HG03571 (cell line): ENCODE results near the gene HS6ST2.

ENCODE experiments used
- ATAC-seq: cut with Tn5 transposase; IDR thresholded peaks from one replicate; pipeline ENCODE4 v1.9.1; 2021; ENCODE audit not compliant: unreplicated experiment

Gene HS6ST2

DNA sequence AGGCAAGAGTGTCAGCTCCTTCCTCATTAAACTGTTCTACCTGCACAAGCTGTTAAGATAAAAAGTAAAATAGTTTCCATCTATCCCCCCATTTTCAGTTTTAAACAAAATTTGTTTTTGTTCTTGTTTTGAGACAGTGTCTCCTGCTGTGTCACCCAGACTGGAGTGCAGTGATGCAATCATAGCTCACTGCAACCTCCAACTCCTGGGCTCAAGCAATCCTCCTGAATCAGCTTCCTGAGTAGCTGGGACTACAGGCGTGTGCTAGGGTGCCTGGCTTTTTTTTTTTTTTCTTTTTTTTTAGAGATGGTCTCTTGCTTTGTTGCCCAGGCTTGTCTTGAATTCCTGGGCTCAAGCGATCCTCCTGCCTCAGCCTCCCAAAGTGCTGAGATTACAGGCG is 105.4 kb downstream of the HS6ST2 start:
- ATAC-seq = no peak

DNA sequence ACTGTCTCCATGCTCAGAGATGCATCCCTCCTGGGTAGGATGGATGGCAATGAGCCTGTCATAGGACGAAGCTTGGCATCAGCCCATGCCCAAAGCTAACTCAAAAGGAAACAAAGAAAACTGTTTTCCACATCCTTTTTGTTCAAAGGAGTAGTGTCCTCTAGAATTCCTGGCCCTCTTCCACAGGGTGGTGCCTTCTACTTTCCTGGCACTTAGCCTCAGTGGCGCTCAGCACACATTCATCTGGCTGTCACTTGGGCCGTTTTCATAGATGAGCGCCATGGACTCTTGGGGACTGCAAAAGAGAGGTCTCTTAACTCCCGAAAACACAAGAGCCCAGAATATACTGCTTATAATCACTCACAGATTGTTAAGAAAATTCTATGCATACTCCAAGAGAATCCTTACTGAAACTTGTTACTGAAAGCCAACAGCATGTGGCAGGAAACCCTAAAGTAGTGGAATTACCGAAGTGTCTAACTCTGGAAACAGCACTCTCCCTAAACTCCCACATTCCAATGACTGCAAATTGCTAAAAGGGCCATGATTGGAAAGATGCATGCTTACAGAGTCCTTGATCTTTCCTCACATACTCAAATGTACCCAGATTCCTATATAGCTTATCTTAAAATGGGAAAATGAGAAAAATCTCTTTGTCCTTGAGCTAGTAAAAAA is 110.0 kb downstream of the HS6ST2 start:
- no peak for ATAC-seq

DNA sequence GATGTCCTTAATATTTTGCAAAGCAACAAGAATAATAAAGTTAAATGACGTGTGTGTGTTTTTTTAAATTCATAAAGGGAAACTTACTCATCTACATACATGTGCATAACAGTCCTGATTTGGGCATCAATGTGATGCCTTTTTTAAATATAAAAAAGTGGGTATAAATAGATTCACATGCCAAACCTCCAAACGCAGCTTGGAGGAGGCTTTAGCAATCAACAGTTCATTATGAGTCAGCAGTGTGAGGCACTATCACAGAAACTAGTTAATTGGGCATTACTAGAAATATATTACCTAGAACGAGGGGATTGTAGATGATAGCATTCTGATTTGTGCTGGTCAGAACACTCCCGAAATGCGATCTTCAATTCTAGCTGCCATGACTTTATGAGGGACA is 115.1 kb downstream of the HS6ST2 start:
- no peak for ATAC-seq

DNA sequence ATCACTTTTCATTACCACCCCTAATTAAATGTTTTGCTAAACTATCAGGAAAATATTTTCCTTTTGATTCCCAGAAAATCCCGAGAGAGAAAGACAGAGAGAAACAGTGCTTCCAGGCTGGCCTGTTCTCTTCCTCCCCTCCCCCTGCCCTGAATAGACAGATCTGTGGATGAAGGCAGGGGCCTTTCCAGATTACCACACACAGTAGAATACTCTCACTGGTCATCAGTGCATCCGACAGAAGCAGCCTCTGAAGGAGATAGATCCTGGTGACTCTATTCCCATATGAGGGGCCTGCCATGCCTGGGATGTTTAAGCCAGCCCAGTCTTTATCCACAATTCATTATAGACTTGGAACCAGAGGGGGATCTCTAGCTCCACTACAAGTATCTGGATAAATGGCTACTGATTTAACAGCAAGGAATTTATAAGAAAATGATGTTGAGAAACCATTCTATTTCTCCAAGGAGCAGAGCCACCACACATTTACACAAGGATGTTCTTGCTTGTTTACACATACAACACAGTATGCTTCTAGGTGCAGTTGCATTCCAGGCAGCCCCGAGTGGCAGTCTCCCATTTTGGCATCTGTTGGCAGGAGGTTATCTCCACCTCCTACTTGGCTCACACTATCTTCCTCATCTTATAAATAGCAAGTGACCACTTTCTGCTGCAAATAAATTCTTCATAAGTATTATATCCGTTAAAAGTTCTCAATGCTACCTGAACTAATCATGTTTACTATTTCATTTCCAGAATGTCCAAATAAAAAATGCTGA is 115.8 kb downstream of the HS6ST2 start:
- ATAC-seq = no peak

DNA sequence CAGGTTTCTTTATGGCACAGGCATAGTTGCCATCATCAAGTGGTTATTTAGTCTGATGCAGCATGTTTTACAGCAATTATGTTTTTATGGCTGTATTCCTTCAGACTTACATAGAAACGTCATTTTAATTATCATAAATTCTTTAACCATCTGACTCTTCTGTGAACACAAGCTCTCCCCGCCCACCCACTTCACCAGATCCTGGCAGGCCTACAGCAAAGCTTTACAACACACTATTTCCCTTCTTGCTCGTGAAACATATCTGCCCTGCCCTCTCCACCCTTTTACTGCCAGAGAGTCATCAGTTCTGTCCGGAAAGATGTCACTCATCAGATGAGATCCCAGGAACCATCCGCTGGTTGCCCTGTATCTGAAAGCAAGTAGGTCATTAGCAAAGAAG is 120.5 kb downstream of the HS6ST2 start:
- no peak for ATAC-seq

DNA sequence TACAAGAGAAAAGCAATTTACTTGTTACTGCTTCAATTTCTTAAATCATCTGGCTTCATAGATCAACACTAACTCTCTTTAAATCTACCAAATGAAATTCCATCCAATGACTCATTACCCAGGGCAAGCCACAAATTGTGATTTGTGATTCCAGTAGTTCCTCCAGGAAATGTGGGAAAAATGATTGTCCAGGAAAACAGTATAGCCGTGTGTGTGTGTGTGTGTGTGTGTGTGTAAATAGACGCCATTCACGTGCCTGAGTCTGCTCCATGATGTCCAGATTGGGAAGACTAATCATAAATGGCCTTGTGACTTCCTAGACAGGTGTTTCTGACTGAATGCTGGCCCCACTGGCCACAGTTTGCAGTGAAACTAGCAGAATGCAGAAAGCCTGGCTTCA is 121.3 kb downstream of the HS6ST2 start:
- ATAC-seq = no peak

DNA sequence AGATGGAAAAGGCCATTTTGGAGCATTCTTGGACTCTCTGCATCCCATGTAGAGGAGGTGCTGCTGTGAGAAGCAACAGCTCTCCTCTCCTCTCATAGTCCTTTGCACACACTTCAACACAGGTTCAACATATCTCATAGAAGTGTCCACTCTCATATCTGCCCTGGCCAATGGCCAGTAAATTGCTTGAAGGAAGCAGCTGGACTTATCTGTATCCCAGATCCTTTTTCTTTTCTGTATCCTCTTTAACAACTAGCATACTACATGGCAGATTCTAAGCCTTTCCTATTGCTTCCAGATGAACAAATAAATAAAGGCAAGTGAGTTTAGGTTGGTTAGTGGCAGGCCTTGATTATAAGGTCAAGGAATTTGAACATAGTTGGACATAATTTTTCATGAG is 122.0 kb downstream of the HS6ST2 start:
- ATAC-seq = no peak

DNA sequence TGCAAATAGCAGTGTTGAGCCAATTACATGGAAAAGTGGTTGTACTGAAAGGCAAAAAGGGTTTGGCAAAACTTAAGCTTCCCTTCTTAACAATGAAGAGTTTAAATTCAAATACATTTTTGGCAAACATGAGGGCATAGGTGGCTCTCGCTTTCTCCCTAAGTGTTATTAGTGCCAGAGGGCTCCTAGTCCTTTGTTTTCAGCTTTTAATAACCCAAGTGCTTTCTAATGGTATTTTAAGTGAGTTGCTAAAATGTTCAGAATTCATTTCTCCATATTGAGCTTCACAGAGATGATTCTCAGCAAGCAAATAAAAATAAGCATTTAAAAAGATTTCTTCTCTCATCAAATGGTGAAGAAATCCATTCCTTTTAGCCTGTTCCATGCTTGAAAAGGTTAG is 123.7 kb downstream of the HS6ST2 start:
- ATAC-seq = no peak

DNA sequence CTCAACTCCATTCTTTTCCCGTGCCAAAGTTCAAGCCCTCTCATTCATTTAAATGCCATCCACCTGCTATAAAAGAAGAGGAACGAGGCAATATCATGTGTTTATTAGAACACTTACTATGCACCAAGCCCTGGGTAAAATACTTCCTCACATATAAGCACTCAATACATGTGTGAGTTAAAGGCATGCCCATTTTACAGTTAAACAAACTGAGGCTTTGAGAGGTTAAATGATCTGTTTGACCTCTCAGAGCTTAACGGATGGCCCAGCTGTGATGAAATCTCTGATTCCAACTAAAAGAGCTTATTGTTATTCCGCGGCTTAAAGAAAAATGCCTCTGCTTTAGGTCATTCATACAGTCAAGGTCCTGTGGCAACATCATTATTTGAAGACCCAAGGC is 124.3 kb downstream of the HS6ST2 start:
- ATAC-seq = no peak

DNA sequence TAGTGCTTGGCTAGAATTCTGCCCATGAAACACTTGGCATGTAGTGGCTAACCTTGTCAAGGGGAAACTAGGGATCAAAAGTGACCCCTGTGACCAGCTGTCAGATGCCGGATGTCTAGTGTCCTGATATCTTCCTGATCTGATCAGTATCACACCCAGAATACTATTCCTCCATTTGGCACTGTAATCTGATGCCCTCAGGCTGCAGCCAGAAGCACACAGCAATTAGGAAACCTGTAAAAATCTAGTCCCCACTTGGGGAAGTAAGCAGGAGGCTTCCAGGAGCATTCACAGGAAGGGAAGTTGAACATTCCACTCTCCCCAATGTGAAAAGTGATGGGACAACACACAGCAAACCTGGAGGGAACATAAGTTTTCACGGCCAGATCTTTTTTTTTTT is 125.1 kb downstream of the HS6ST2 start:
- no peak for ATAC-seq

DNA sequence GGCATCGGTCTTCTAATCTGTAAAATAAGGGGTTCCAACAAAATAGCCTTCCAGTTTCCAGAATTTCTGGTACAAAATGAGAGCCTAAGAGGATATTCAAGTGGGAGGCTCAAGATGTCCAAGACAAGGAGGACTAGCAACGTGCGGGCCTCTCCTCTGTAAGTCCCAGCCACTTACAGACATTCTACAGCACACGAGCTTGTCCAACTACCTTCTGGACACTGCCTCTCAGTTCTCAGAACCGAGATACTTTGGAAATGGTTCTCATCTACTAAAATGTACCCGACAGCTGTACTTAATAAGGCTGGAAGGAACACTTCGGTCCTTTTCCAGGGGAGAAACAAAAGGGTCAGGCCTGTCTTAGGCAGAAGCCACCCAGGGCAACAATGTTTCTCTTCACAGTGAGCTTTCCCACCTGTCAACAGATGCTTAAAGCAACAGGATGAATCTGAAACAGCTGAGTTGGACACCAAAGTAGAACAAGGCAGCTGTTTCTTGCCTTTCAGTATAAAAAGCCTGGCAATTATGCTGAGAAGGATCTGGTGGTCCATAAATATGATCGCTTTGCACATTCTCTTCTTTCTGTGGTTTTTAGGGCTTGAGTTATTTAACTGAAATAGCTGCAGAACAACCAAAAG is 127.0 kb downstream of the HS6ST2 start:
- no peak for ATAC-seq

DNA sequence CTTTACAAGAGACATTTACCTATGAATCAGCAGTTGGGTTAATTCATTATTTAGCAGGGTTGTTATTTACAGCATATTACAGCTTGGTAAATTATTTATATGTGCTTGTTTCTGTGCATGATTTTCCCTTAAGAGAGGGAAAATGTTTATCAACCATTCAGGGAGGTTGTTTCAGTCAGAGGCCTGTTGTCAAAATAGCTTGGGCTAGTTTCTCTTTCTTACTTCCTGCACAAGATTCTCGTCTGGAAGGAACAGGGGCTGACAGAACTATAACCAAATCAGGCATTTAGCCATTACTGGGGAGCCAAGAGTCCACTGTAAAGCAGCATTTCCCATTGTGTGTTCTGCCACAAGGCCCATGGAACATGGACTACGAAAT is 135.8 kb downstream of the HS6ST2 start:
- ATAC-seq = no peak

DNA sequence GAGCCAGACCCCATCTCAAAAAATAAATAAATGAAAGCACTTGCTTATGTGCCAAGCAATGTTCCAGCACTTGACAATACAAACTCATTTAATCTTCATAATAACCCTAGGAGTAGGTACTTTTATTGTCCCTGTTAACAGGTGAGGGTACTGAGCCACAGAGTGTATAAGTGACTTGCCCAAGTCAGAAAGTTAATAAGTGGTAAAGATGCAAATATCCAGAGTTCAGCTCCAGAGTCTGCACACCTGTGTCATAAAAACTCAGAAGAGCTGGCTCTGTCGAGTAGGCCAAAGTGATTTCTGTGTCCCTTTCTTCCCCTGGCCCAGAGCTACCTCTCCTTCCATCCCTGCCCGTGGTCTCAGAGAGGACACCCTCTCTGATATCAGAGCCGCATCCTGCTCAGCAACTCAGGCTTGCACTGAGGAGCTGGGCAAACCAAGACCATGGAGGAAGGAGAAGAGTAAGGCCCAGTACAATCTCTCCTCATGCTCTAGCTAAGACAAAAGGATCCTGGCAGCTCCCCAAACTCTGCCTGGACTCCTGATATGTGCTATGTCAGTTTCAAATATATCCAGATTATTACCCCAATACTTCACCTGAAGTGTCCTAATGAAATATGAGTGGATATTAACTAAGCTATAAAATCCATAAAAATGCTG is 136.3 kb downstream of the HS6ST2 start:
- ATAC-seq = no peak

DNA sequence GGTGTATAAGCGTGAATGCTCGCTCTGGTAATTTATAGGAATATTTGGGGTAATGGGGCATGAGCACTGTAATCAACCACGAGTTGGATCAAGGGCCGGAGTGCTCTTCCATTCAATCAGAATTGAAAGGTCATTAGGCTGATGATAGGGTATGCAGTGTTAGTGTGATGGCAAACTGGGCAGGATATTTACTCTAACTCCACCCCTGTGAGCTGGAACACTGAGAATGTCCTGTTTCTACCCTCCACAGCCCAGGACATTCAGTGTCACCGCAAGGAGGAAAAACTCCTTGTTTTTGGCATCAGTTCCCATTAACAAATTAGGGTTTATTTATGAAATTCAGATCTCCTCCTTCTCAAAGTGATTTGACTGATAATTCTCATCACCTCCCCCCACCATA is 137.8 kb downstream of the HS6ST2 start:
- no peak for ATAC-seq

DNA sequence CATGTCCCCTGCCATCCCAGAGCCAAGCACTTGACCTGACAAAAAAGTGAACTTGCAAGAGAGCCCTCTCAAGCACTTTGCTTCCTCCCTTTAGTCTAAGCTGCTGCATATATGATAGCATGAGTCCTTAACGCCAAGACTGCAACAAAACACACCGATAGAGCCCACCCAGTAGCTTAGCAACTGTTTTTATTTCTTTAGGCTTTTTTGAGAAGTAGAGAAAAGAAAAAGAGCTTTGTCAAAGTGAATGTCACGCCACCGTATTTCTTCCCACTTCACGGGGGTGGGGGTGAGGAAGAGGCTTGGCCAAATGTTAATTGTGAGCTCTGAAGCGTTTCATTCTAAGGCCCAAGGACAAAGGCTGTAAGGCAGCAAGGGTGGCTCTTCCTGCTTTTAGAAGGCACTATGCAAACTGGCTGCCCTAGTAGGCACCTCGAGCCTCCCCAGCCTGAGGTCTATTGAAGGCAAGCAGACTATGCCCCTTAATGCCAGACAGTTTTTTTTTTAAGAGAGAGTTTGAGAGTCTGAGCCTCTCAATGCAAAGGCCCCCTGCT is 138.6 kb downstream of the HS6ST2 start:
- no peak for ATAC-seq

DNA sequence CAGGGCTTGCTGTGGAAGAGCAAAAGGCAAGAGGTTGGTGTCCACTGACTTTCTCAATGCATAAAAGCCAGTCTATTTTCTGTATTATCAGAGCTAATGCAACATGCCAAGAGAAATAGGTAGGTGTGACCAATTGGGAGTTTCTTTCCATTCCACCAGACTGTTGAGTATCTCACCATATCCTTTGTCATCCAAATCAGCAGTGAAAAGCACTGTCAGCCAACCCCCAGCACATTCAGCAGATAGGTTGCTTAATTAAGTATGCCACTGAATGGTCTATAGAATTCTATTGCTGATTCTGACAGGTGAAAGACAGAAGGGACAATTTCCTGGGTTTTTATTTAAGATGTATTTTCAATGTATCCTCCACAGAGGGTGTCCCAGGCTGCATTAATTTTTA is 139.8 kb downstream of the HS6ST2 start:
- no peak for ATAC-seq

DNA sequence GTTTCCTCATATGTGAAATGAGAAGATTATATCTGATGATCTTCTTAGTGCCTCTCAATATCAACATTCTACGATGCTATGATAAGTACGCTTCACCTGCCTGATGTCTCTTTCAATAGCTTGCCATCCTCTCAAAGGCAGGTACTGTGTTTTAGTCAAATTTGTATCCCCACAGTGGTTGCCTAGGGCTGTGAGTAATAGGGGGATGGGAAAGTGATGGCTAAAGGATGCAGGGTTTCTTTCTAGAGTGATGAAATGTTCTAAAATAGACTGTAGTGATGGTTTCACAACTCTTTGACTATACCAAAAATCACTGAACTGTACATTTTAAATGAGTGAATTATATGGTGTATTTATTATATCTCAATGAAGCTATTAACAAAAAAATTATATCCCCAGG is 142.8 kb downstream of the HS6ST2 start:
- no peak for ATAC-seq

DNA sequence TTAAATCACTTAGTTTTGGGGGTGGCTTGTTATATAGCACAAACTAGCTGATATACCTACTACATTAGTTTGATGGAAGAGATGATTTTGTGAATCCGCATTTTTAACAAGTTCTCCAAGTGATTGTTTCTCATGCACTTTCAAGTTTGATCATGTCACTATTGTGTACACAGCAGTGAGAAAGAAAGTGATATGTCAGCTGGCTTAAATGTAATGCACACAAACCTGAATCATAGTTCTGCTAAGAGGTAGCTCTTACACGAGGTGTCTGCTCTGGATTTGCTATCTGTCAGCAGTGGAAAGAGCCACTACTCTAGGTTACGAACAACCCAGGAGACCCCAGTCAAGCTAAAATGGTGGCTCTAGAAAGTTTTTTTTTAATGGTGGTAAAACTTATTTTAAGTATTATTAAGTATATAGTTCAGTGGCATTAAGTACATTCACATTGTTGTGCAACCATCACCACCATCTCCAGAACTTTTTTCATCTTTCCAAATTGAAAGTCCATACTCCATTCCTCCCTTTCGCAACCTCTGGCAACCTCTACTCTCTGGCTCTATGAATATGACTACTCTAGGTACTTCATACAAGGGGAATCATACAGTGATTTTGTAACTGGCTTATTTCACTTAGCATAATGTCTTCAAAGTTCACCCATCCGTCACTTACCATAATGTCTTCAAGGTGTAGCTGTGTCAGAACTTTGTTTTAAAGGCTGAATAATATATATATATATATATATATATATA is 147.3 kb downstream of the HS6ST2 start:
- ATAC-seq = no peak

DNA sequence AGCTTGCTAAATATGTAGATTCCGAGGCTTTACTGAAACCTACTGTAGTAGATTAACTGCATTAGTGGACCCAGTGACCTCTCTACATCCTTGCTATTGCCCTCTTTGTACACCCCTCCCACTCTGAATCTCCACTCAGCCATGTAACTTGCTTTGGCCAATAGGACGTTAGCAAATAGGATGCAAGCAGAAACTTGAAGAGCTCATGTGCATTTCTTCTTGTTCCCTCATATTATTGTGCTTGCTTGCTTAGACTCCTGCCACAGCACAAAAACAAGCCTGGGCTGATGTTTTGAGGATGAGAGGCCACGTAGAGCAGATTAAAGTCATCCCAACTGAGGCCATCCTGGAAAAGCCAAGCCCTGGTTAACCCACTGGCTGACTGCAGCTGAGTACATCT is 147.9 kb downstream of the HS6ST2 start:
- ATAC-seq = no peak

DNA sequence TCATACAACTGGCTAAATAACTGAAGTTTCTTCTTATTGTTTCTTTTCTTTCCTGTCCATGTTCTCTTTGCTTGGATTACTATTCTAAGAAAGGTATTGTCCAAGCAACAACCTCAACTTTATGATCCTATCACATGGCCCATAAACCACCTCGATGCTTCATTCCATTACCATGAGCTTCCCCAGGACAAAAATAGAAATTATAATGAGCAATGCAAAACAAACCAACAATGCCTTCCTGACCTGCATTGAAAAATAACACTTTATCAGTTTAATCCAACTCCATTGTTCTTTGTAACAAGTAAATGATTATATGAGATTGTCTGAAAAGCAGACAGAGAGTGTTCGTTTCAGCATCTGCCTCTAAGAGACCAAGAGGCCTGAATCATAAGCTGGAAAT is 148.8 kb downstream of the HS6ST2 start:
- ATAC-seq = no peak
